Heart left ventricle (tissue), 13 donors: ENCODE measurements around the gene PDZD4.

Experiments
- POLR2A ChIP-seq, 2 donors: fragments of 450-650 bp; IDR thresholded peaks; one replicate each; pipeline ENCODE4 v1.6.1; 2017; ENCODE audit warnings: antibody characterized with exemption in 2 of 2, mild to moderate bottlenecking in 2 of 2, moderate library complexity in 2 of 2
- TF ChIP-seq, protein P1 (sequence below), 12 donors: fragments of 200-600 bp; sonication (generic) in 4 of 12; IDR thresholded peaks; one replicate each; pipeline versions ENCODE4 v1.5.0 to v1.8.0; 2018 to 2022; ENCODE audit warnings: antibody characterized with exemption in 12 of 12, mild to moderate bottlenecking in 5 of 12
- donor health status: ischemic (EF 13 %, LVEDD 7.1; RV severe dilation, severe dysfunction).
- donor health status: DM: no; HTN: yes; CAD: no.
- donor health status: DM: no; HTN: no; CAD: no.
- donor health status: ischemic (EF 25% LVEDD 6.9; RV normal size, moderate dysfunction).
- donor health status: ischemic (EF 25% LVEDD 5.7; RV mildly dilated, moderate dysfunction).
- donor health status: ischemic (EF 35%, LVEDD 5.7; RV mildly dilated, moderate dysfunction).
- donor health status: nonischemic (EF 11% LVEDD 7.7; RV severe dilation, severe dysfunction).
- donor health status: DM: yes; HTN: yes; CAD: no.
- donor health status: PGD.
- donor health status: ischemic (EF 29% LVEDD 5.4; RV normal size, mild dysfunction).
- donor health status: nonischemic (EF 23%, LVEDD 6.1; RV moderate dilation, normal function).

- TF ChIP-seq, protein P1, sequence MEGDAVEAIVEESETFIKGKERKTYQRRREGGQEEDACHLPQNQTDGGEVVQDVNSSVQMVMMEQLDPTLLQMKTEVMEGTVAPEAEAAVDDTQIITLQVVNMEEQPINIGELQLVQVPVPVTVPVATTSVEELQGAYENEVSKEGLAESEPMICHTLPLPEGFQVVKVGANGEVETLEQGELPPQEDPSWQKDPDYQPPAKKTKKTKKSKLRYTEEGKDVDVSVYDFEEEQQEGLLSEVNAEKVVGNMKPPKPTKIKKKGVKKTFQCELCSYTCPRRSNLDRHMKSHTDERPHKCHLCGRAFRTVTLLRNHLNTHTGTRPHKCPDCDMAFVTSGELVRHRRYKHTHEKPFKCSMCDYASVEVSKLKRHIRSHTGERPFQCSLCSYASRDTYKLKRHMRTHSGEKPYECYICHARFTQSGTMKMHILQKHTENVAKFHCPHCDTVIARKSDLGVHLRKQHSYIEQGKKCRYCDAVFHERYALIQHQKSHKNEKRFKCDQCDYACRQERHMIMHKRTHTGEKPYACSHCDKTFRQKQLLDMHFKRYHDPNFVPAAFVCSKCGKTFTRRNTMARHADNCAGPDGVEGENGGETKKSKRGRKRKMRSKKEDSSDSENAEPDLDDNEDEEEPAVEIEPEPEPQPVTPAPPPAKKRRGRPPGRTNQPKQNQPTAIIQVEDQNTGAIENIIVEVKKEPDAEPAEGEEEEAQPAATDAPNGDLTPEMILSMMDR (IDR thresholded peaks at IDR 0.05) = no peak
- no peak for TF ChIP-seq POLR2A (IDR thresholded peaks at IDR 0.05)
Observed at GRCh38 chrX:153832728-153833127, 2.4 kb upstream of the PDZD4 start.
